Inflammatory macrophage treated with lipopolysaccharide for 1 hour (primary cell): ENCODE data around the gene TP53RK.
A peak's percentile ranks its signal among the peaks of the same experiment; 100 is the strongest.

Experiments
- DNase-seq, 2 donors: peaks; one replicate each; pipeline ENCODE4 v3.0.0-alpha.2; 2020 to 2022

The TP53RK gene

DNA sequence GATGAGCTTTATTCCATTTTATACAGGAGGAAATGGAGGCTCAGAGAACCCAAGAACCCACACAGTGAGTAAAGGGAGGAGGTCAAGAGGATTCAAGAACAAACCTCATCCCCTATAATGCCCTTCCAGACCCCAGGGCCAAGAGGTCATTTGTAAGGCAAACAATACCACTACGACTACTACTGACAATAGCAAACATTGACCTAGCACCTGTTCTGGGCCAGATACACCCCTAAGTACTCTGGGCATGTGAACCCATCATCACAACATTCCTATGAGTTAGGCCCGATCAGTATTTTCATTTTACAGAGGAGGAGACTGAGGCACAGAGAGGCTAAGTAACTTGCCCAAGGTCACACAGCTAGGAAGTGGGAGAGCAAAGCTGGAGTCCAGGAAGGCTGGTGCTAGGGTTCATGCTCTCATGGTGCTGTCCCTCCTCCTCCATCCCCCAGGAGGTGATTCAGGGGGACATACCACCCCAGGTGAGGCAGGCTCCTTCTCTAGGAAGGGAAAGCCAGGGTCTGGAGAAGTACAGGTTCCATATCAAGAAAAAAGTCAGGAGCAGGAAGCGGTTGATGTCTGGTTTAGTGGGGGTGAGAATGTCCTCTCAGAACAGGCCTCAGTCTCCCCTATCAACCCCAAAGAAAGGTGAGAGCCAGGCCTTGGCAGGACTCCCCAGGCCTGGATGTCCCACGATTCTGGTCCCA lies 51.7 kb downstream of the TP53RK start:
- no peak for DNase-seq

DNA sequence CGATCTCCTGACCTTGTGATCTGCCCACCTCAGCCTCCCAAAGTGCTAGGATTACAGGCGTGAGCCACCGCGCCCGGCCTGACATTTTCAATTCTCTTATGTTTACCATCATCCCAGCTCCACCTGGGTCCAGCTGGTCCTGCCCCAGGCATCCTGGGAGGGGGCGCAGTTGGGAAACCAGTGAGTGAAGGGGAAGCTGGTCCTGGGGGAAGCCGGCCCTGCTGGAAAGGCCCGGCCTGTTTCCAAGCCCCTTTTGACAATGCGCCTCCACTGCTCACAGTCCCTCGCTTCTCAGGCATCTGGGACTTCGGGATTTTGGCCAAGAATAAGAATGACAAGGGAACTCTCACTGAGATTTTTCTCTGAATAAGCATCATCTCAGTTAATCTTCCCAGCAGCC lies 52.2 kb downstream of the TP53RK start:
- no peak for DNase-seq

DNA sequence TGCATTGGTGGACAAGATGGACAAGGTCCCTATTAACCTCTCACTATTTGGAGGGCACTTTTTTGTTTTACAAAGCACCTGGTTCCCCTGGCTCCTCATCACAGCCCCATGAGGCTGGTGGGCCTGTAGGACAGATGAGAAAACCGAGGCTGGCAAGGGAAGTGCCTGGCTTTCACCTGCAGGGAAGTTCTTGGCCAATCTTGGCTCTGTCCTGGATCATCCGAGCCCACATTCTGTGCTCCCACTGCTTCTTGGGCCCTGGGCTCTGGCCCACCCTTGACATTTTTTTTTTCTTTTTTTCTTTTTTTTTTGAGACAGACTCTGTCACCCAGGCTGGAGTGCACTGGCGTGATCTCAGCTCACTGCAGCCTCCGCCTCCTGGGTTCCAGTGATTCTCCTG lies 52.7 kb downstream of the TP53RK start:
- no peak for DNase-seq

DNA sequence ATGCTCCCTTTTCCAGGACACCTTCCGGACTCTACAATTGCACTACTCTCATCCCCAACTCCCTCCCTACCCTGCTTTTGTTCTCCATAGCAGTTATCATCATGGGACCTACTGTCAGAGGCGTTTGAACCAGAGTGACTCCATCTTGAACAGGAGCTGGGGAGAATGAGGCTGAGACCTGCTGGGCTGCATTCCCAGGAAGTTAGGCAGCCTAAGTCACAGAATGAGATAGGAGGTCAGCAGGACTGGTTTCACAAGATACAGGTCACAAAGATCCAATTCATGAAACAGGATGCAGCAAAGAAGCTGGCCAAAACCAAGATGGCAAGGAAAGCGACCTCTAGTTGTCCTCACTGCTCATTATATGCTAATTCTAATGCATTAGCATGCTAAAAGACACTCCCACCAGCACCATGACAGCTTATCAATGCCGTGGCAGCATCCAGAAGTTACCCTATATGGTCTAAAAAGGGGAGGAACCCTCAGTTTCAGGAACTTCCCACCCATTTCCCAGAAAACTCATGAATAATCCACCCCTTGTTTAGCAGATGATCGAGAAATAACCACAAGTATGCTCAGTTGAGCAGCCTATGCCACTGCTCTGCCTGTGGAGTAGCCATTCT lies 53.6 kb downstream of the TP53RK start:
- peak; percentile 39 to 58 for DNase-seq

DNA sequence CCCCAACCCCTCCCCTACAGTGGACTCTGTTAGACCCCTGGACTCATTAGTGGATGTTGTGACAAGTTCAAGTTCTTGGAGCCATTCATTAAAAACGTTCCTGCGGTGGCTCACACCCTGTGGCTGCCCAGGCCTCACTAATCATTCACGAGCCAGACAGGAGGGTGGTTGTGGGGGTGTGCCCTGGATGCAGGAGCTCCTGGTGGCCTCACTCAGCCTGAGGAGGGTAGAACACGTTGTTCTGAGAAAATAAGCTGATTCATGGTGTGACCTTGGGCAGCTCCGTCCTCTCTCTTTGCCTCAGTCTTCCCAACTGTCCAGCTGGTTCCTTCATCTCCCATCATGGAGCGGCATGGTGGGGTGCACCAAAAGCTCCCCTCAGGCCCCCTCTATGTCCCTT lies 54.7 kb downstream of the TP53RK start:
- DNase-seq, result no peak
